ENCODE results near the gene VTI1B.

The VTI1B gene

GRCh38 chr14:67599698-67600561 lies 74.5 kb downstream of the VTI1B start, which contains the start of gene PIGH:
Gene PIGH (minus strand): TSS chr14:67600268. CDS start chr14:67600203, 65 bp downstream.
- H3K36me3 Mint-ChIP-seq (ENCODE audit: low read depth) = peaks cover 34% of the 10 kb centered on the region
- peak within 1 kb of the TSS; percentile 86 for H3K4me3 Mint-ChIP-seq
- no peaks in the 10 kb centered on the region for H3K27me3 Mint-ChIP-seq
- H3K9me3 Mint-ChIP-seq = peaks cover 2% of the 10 kb centered on the region
- peak; percentile 98 for DNase-seq
- peaks cover 43% of the 10 kb centered on the region for H3K4me1 Mint-ChIP-seq (ENCODE audit: low read depth)
- peak within 1 kb of the TSS; percentile 94 for H3K27ac Mint-ChIP-seq

Measured in activated T-cell treated with anti-CD3 and anti-CD28 coated beads, Interleukin-2, amount 50 U/mL, for 24 hours (primary cell).